Stomach (tissue), 4 donors: ENCODE measurements around the gene ACSBG1.

Experiments used
- POLR2A ChIP-seq, 4 donors: fragments of 450-650 bp; IDR thresholded peaks; one replicate each; pipeline ENCODE4 v1.6.1; 2016; ENCODE audit warnings: antibody characterized with exemption in 4 of 4, control low read depth in 2 of 4, mild to moderate bottlenecking in 1 of 4, moderate library complexity in 1 of 4
- TF ChIP-seq, protein P1 (sequence below), 7 experiments: fragments of 450-650 bp in 4 of 7; fragments of 200-600 bp in 3 of 7; sonication (generic) in 3 of 7; IDR thresholded peaks; one replicate each; pipeline ENCODE4 v1.5.1; 2016 to 2019; ENCODE audit warnings: antibody characterized with exemption in 7 of 7, control low read depth in 2 of 7, mild to moderate bottlenecking in 1 of 7

DNA sequence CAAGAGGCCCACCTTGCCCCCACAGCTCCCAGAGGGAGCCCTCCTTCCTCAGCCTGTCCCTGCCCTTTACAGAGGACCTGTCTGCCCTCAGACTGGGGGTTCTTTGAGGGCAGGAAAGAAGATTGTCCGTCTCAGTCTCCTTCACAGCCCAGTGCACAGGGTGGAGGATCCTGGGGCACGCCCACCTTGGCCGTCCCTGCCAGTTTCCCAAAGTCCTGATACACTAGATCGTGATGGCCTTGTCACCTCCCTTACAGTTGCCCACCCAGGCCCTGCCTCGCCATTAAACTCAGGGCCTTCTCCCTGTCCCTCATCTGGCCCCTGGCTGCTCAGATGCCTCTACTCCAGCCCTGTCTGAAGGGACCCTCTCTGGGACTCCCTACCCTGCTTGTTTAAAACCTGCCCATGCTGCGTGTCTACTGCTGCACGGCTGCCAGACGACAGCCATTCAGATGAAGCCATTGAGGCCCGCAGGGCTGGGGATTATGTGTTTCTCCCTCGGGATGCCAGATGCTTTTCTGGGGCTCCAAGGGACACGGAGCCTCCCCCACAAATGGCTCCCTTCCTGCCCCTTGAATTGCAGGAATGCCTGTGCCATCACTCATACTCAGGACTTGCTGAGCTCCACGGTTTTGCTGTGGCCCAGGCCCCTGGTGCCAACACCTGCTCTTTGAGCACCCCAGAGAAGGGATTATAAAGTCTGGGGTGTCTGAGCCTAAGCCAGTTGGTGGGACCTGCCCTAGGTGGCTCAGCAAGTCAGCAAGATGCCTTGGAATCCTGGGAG is 27.8 kb downstream of the ACSBG1 start:
- TF ChIP-seq, protein P1, sequence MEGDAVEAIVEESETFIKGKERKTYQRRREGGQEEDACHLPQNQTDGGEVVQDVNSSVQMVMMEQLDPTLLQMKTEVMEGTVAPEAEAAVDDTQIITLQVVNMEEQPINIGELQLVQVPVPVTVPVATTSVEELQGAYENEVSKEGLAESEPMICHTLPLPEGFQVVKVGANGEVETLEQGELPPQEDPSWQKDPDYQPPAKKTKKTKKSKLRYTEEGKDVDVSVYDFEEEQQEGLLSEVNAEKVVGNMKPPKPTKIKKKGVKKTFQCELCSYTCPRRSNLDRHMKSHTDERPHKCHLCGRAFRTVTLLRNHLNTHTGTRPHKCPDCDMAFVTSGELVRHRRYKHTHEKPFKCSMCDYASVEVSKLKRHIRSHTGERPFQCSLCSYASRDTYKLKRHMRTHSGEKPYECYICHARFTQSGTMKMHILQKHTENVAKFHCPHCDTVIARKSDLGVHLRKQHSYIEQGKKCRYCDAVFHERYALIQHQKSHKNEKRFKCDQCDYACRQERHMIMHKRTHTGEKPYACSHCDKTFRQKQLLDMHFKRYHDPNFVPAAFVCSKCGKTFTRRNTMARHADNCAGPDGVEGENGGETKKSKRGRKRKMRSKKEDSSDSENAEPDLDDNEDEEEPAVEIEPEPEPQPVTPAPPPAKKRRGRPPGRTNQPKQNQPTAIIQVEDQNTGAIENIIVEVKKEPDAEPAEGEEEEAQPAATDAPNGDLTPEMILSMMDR (IDR thresholded peaks at IDR 0.05) = no peak
- TF ChIP-seq POLR2A (IDR thresholded peaks at IDR 0.05) = no peak
